ES-I3 (cell line): ENCODE results near the gene LRRC73.
"Not testable (repeated sequence)": the region's sequence is repeated elsewhere in the genome, so short reads cannot be mapped to it uniquely, and the experiment has no call there.

Experiments used
- H3K36me3 ChIP-seq: 2 replicates; pipeline ENCODE4 v1.6.1; 2013; ENCODE audit warnings: mild to moderate bottlenecking, low read length, control low read depth, moderate library complexity; ENCODE audit not compliant: insufficient read depth
- H3K4me1 ChIP-seq: 2 replicates; pipeline ENCODE4 v1.6.1; 2013; ENCODE audit warnings: mild to moderate bottlenecking, control low read depth, low read length; ENCODE audit not compliant: insufficient read depth
- H3K9ac ChIP-seq: 2 replicates; pipeline ENCODE4 v1.6.1; 2013; ENCODE audit warnings: low read depth, mild to moderate bottlenecking, low read length, moderate library complexity
- H3K9me3 ChIP-seq: 2 replicates; pipeline ENCODE4 v1.6.1; 2013; ENCODE audit warnings: mild to moderate bottlenecking, low read length, moderate library complexity; ENCODE audit not compliant: control insufficient read depth, insufficient read depth

Gene LRRC73

DNA sequence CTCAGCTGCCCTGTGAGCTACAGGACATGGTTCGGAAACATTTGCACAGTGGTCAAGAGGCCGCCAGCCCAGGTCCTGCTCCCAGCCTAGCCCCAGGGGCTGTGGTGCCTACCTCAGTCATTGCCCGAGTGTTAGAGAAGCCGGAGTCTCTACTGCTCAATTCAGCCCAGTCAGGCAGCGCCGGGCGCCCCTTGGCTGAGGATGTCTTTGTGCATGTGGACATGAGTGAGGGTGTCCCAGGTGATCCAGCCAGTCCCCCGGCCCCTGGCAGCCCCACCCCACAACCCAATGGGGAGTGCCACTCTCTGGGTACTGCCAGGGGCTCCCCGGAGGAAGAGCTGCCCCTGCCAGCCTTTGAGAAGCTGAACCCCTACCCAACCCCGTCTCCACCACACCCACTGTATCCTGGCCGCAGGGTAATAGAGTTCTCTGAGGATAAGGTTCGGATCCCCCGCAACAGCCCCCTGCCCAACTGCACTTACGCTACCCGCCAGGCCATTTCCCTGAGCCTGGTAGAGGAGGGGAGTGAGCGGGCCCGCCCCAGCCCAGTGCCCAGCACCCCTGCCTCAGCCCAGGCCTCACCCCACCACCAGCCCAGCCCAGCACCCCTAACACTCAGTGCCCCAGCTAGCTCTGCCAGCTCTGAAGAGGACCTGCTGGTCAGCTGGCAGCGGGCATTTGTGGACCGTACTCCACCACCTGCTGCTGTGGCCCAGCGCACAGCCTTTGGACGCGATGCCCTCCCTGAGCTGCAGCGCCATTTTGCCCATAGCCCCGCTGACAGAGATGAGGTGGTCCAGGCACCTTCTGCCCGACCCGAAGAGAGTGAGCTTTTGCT, 5.2 kb downstream of the LRRC73 start:
- Histone ChIP-seq H3K4me1 (no peaks in the 10 kb centered on the region), H3K9me3 (no peaks in the 10 kb centered on the region), H3K36me3 (peaks cover 12% of the 10 kb centered on the region), H3K9ac (no peak overlapping the region)

DNA sequence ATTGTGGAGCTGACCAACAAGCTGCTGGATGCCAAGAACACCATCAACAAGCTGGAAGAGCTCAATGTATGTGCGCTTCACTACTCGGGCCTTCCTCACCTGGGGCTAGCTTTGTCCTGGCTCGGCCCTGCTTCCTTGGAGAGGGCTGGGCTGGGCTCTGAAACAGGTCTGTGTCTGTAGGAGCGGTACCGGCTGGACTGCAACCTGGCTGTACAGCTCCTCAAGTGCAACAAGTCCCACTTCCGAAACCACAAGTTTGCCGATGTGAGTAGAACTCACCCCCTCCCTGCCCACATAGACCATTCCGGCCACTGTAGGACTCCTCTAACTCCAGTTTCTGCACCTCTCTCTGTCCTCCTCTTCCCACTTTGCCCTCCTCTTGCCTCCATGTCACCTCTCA, 6.7 kb downstream of the LRRC73 start:
- H3K4me1 ChIP-seq = no peaks in the 10 kb centered on the region
- no peak overlapping the region for H3K9ac ChIP-seq
- no peaks in the 10 kb centered on the region for H3K9me3 ChIP-seq
- peaks cover 26% of the 10 kb centered on the region for H3K36me3 ChIP-seq

DNA sequence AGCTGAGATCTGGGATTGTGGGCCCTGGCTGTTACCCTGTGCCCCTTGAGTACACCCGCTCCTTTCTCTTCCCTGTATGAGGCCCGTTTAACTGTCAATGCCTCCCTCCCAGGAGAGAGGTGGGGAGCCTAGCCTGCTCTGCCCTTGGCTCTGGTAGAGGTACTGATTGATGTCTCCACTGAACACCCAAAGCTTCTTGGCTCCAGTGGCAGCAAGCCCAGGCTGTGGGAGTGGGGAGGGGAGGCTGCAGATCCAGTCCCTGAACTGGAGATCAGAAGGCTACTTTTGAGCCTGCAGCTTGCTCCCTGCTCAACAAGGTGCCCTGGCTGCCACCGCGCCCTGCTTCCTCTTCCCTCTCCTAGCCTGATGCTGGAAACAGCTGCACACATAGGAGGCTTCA, 7.5 kb downstream of the LRRC73 start:
- Histone ChIP-seq H3K9ac (no peak overlapping the region), H3K4me1 (no peaks in the 10 kb centered on the region), H3K9me3 (no peaks in the 10 kb centered on the region), H3K36me3 (peaks cover 28% of the 10 kb centered on the region)

DNA sequence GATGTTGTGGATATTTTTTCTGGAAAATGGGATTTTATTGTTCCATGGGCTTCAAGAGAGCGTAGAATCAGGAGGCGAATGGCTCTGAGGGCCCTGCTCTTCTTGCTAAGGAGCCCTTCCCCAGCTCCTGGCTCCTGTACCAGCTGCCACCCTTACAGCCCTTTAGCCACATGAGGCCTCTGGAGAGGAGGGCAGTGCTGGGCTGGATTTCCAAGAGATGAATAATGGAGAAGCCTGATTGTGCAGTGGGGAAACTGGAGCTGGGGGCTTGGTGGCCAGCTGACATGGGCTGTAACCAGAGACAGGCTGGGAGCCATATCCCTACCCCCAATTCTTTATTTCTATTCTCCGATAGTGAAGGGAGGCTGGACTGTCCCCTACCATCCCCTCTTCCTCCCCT, 9.2 kb downstream of the LRRC73 start:
- peaks cover 28% of the 10 kb centered on the region for H3K36me3 ChIP-seq

DNA sequence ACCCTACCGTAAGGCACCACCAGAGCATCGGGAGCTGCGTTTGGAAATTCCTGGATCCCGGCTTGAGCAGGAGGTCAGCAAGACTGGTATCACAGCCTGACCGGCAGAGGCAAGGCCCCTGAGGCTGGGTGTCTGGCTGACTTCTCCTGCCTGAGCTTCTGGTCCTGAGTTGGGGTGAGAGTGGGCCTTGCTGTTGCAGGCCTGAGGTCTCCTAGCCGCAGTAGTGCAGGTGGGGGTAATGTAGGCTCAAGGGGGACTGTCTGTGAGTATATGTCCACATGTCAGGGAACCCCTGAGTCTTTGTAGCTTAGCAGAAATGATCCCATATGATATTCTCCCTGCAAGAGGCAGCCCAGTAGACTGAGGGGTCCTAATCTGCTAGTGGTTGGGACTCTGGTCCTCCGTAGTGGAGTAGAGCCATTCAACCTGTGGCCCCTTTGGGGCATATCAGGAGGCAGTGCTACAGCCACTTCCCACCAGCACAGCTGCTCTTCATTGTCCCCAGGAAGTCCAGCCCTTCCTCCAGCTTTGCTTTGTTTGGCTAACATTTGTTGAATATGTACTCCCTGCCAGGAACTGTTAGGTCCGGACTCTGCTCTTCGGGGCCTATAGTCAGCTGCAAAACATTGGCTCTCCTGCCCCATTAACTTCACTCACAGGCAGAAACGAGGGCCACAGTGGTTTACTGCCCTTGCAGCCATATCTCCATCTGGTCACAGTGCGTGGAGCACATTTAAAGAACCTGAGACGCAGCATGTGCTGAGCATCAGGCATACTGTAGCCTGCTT, 10.9 kb downstream of the LRRC73 start:
- Histone ChIP-seq H3K4me1 (peaks cover 22% of the 10 kb centered on the region), H3K9ac (no peak overlapping the region), H3K36me3 (peaks cover 28% of the 10 kb centered on the region), H3K9me3 (no peaks in the 10 kb centered on the region)

More for the DNA sequence above, 9.2 kb downstream of the LRRC73 start:
- no peaks in the 10 kb centered on the region for H3K9me3 ChIP-seq
- peaks cover 11% of the 10 kb centered on the region for H3K4me1 ChIP-seq
- H3K9ac ChIP-seq = no peak overlapping the region

DNA sequence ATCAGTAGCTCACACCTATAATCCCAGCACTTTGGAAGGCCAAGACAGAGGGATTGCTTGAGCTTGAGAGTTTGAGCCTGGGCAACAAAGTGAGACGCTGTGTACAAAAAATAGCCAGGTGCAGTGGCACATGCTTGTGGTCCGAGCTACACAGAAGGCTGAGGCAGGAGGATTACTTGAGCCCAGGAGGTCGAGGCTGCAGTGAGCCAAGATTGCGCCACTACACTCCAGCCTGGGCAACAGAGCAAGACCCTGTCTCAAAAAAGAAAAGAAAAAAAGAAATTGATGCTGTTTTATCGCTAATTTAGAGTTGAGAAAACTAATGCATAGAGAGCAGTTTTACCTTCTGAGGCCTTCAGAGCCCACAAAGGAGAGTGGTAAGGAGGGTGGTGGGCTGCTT, 11.9 kb downstream of the LRRC73 start:
- H3K9me3 ChIP-seq, H3K9ac ChIP-seq: not testable (repeated sequence)
- Histone ChIP-seq H3K4me1 (peaks cover 24% of the 10 kb centered on the region), H3K36me3 (peaks cover 28% of the 10 kb centered on the region)

DNA sequence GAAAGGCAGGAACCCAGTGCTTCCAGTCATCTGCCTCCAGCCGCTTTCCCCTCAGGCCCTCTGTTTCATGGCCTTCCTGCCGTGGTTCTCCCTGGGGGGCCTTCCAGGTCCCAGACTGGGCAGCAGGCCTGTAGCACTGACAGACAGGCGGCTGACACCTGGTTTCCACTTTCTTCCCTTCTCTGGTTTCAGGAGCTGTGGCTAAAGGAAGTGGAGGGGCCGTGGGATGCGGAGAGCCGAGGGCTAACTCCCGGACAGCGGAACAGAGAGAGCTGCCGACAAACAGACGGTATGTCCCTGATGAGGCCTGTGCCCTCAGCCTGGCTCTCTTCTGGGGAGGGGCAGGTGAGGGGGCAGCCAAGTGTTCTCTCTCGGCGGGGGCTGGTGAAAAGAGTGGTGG, 12.5 kb downstream of the LRRC73 start:
- Histone ChIP-seq H3K9ac (no peak overlapping the region), H3K4me1 (peaks cover 30% of the 10 kb centered on the region), H3K36me3 (peaks cover 23% of the 10 kb centered on the region), H3K9me3 (no peaks in the 10 kb centered on the region)

DNA sequence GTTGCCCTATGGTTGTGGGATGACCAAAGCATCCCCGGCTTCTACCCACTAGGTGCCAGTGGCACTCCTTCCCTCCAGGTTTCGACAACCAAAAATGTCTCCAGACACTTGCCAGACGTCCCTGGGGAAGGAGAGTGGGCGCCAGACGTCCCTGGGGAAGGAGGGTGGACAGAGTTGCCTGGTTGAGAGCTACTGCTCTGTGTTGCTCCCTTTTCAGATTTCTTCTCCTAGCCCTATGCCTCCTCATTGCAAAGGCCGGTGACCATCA, 13.1 kb downstream of the LRRC73 start:
- H3K36me3 ChIP-seq = peaks cover 19% of the 10 kb centered on the region
- no peak overlapping the region for H3K9ac ChIP-seq
- no peaks in the 10 kb centered on the region for H3K9me3 ChIP-seq
- peaks cover 32% of the 10 kb centered on the region for H3K4me1 ChIP-seq

DNA sequence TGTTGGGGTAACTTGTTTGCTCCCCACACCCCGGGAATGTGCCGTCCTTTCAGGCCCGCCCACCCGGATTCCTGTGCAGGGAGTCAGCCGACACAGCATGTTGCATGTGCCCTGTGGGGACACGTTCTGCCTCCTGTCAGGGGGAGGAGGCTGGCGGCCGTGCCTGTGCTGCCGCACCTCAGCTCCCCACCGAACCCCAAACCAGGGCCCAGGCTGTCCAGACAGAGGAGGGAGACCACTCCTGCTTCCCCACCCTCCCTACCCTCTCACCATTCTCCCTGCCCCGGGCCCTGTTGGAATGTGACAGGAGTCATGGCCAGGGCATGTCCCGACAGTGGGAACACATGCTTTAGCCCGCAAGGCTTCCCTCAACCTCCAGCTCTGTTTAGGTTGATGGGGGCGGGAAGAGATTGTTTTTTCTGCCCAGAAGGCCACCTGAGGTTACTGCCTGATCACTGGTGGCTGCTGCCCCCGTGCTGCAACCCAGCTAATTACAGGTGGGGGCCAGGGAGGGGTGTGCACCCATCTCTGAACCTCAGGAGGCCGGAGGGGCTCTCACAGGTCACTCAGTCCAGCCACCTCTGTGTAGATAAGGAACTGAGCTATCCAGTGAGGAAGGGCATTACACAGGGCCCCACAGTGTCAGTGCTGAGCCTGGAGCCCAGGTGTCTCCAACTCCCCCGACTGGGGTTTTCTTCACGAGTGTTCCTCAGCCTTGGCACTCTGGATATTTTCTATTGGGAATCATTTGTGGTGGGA, 13.6 kb downstream of the LRRC73 start:
- Histone ChIP-seq H3K4me1 (peaks cover 32% of the 10 kb centered on the region), H3K36me3 (peaks cover 18% of the 10 kb centered on the region), H3K9me3 (no peaks in the 10 kb centered on the region), H3K9ac (no peak overlapping the region)

DNA sequence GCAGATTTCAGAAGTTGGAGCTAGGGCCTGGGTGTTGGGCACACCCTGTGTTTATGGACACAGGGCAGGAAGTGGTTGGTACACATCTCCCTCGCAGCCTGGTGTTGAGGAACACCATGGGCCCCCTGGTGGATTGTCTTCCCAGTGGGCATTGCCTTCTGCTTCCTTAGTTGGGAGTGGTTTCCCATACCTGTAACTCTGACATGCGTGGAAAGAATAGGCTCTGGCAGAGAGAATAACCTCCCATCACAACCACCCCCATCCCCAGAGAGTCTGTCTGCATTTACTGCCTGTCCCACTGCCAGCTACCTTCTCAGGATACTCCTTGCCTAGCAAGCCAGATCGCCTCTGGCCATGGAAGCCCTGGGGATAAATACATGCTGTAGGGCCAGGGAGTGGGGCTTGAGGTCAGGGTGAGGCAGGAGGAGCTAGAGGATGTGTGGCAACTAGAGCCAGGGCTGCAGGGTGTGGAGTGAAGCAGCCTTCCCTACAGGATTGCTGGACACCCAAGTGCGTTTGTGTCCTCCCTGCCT, 14.7 kb downstream of the LRRC73 start:
- H3K9me3 ChIP-seq = no peaks in the 10 kb centered on the region
- H3K9ac ChIP-seq = no peak overlapping the region
- peaks cover 32% of the 10 kb centered on the region for H3K4me1 ChIP-seq
- peaks cover 18% of the 10 kb centered on the region for H3K36me3 ChIP-seq

DNA sequence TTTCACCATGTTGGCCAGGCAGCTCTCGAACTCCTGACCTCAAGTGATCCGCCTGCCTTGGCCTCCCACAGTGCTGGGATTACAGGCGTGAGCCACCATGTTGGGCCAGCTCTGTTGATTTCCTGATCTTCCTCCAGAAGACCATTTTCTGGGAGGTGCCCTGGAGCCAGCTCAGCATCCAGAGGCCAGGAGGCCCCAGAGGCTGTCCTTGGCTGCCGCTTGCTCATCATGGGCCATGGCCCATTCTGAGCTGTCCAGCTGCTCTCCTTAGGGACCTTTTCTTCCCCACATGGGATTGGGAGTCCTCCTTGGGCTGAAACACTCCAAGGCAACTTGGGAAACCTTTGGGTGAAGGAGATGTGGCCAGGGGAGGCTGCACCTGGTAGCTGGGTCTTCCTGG, 15.4 kb downstream of the LRRC73 start:
- H3K36me3 ChIP-seq = peaks cover 13% of the 10 kb centered on the region; the same call in 1 of the 2 replicates
- H3K9ac ChIP-seq = no peak overlapping the region
- H3K9me3 ChIP-seq = no peaks in the 10 kb centered on the region
- H3K4me1 ChIP-seq = peaks cover 32% of the 10 kb centered on the region

DNA sequence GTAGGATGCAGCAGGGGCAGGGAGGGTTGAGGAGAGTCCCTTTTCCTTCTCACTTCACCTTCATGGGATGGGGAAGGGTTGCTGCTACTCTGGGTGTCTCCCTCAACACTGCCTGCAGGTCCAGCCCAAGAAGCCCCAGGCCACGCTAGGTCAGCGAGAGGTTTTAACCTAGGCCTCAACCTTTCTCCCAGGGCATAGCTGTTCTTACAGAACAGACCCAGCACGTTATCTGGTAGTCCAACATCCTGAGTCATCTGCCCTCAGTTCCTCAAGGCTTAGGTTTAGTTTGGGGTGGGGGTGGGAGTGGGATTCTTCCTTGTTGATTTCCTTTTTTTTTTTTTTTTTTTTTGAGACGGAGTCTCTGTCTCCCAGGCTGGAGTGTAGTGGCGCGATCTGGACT, 15.8 kb downstream of the LRRC73 start:
- Histone ChIP-seq H3K9me3 (no peaks in the 10 kb centered on the region), H3K4me1 (peaks cover 32% of the 10 kb centered on the region), H3K9ac (no peak overlapping the region), H3K36me3 (peaks cover 10% of the 10 kb centered on the region; the same call in 1 of the 2 replicates)

DNA sequence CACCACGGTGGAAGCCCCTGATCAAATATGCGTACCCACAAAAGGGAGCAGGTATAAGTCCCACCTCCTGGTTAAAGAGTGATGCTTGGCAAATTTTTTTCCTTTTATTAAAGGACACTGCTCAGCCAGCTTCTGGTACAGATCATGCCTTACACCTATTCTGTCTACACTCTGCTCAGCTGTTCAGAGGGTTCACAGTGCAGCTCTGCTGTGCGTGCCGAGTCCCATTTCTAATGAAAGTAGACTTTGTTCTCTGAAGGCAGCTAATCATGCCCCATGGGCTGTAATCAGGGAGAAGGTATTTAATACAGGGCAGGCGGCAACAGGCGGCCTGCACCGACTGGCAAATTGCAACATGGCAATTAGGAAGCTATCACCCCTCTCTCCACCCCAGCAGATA, 16.3 kb downstream of the LRRC73 start:
- Histone ChIP-seq H3K36me3 (peaks cover 6% of the 10 kb centered on the region; the same call in 1 of the 2 replicates), H3K9me3 (no peaks in the 10 kb centered on the region), H3K9ac (no peak overlapping the region), H3K4me1 (peaks cover 32% of the 10 kb centered on the region)

DNA sequence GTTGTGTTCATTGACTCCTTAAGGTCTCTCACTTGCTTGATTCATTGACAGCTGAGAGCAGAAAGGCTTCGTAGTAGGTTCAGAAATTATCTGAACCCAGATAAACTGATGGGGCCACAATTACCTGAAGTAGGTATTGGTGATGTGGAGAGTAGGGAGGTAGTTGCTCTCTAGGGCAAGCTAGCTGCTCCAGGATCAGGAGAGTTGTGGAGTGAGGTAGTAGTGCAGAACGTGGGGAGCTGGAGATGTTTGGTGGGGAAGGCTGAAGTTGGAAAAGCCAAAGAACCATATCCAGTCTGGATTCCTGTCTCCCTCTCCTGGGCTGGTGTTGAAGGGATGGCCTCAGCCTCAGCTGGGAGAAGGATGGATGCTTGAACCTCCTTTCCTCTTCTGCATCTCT, 16.9 kb downstream of the LRRC73 start:
- Histone ChIP-seq H3K9me3 (no peaks in the 10 kb centered on the region), H3K36me3 (0 out of 2 replicates have a peak, but pooled peaks cover under 1% of the 10 kb centered on the region), H3K9ac (no peak overlapping the region), H3K4me1 (peaks cover 32% of the 10 kb centered on the region)
